HG02571 (cell line): ENCODE data around the gene MTPN.

Source experiments
- ATAC-seq: cut with Tn5 transposase; IDR thresholded peaks from one replicate; pipeline ENCODE4 v1.9.1; 2021; ENCODE audit warnings: mild to moderate bottlenecking, moderate library complexity; ENCODE audit not compliant: unreplicated experiment

Gene MTPN

DNA sequence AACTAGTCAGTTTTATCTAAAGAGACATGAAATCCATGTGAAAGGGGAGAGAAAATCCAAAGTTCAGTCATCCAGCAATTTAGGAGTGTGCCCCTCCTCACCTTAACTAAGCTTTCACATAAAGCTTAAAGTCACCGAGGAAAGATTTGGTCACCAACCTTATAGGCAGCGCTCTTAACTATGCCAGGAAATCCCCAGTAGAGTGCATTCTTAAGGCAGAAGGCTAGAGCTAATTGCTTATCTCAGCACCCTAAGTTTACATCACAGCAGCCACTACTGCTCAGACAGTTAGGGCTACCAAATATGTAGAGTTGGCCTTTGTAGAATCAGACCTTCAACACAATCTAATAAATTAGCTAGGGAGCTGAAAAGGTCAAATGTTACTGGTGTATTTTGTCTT, 47.9 kb downstream of the MTPN start:
- no peak for ATAC-seq

DNA sequence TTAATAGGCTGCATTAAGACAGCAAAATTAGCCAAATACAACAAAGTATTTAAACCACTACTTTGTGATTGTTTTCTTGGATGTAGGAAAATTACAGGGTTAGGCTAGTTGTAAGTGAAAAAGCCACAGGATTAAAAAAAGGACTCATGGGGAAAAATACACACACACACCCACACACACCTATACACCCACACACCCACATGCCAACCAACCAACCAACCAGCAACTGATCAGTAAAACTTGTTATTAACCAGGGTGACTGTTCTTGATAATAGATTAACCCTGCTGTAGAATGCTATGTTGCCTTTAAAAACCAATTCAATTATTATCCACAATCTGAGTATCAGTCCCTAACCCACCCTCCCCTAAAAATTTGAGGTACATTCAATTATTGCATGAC, 49.0 kb downstream of the MTPN start:
- no peak for ATAC-seq

DNA sequence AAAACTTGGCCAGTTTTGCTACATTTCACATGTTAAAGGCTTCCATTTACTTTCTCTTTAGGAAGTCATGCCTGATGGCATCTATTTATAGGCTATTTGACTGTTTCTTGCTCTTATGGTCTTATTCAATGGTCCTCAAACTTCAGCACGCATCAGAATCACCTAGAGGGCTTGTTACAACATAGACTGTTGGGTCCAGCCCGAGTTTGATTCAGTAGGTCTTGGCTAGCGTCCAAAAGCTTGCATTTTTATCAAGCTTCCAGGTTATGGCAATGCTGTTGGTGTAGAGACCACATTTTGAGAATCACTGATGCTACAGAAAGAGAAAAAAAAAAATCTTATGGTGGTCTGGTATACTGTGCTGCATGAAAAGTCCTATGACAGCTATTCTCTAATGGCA, 51.9 kb downstream of the MTPN start:
- no peak for ATAC-seq

DNA sequence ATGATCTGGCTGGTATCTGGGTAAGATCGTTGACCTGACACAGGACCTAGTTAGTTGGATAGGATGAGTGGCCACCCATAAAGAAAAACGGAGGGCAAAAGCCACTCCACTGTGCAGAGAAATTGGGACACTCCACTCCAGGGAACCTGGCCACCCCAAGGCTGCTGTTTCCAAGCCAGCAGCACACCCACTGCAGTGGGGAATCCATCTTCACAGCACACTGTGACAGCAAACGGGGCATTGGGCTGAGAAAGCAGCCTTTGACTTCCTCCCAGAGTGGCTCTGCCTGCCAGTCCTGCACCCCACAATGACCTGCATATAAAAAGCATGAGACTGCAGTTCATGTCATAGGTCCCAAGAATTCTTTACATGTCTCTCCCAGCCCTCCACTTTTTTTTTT, 52.9 kb downstream of the MTPN start:
- ATAC-seq, result no peak

DNA sequence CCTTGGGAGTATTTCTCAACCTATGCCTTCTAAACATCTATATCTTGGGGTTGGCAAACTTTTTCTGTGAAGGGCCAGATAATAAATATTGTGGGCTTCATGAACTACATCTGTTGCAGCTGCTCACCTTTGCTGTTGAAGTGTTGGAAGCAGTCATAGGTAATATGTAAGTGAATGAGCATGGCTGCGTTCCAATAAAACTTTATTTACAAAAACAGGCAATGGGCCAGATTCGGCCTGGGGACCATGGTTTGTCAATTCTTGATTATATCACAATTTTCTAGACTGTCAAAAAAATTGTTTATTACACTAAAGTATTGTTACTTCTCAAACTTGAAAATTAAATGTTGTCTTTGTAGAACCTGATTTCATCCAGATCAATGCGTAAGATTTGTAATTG, 54.9 kb downstream of the MTPN start:
- no peak for ATAC-seq

DNA sequence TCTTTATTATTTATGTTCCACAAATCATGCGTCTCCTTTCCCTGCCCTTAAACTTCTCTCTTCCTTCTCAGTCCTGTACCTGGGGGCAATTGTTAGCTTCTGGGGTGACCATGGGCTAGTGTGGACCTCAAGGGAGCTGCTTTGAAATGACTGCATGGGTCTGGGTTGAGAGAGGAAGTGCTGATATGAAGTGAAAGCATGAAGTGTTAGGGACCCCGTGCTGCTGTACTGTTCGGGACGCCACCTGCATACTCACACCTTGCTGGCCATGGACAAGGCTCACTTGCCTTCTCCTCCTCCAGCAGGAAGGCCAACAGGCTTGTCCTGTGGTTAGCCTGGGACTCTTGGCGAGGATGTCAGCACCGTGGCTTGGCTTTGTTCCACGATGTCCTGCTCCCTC, 56.7 kb downstream of the MTPN start:
- ATAC-seq, result no peak

DNA sequence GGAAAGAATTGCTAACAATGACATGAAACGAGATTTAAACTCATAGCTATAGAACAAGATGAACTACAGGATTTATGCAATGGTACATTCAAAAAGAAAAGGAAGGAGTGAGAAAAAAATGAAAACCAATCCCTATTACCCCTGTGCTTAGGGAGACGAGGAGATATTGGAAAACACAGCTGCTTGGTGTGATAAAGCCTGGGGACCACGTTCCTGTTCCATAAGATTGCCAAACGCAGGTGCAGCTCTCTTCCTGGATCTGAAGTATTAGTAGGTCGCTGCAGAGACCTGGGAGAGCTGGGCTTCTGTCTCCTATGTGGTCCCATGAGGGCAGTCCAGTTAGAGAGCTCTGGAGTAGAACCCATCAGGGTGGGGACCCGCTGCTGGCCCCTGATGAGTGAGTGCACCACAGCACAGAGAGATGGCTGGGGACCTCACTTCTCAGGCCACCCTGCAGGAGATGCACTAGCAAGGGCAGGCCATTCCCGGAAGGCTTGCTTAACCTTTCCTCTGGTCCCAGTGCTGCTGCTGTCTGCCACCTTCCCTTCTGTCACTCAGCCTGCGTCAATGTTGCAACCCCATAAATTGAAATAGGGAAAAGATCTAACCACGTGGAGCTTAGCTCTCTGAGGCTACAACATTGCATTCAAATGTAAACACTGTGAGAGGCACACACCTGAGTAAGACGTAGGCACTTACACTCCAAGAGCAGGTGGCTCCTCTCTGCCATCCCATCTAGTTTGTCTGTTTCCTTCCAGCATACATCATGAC, 57.9 kb downstream of the MTPN start:
- no peak for ATAC-seq

DNA sequence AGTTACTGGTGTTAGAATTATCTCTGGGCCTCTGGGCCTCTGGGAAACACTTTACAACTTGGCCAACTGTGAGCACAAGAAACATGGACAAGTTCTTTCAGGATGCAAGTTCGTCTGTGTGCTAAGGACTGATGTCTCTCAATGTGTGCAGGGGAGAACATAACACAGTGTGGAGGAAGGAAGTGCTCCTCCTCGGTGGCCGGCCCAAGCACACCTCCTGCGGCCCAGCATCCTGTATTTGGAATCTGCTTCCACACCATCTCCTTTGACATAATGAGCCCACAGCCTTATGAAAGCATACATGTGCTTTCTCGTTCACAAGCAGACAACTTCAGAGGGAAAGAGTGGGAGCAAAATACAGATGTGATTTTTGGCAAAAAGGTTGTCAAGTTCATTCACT, 59.0 kb downstream of the MTPN start:
- no peak for ATAC-seq

DNA sequence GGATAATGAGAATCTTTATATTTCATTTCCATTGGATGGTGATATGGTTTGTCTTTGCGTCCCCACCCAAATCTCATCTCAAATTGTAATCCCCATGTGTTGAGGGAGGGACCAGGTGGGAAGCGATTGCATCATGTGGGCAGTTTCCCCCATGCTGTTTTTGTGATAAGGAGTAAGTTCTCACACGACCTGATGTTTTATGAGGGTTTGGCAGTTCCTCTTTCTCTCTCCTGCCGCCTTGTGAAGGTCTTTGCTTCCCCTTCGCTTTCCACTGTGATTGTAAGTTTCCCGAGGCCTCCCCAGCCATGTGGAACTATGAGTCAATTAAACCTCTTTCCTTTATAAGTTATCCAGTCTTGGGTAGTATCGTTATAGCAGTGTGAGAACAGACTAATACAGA, 59.4 kb downstream of the MTPN start:
- ATAC-seq, result no peak

DNA sequence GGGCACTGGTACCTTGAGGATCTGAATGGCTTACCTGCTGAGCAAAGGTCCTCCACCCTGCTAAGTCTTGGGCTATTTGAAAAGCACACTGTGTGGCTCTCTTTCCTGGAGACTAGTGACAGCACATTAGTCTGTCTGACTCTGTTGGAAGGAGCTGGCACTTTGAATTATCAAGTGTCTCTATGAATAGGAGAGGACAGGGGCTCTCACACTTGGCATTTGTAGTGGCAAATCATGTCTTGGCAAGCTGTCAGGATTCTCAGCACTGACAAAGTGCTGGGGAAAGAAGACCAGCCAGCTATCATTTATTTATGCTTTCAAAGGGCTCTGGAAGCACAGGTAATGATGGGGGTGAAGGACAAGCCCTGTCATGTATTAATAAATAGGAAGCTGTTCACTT, 62.8 kb downstream of the MTPN start:
- no peak for ATAC-seq

DNA sequence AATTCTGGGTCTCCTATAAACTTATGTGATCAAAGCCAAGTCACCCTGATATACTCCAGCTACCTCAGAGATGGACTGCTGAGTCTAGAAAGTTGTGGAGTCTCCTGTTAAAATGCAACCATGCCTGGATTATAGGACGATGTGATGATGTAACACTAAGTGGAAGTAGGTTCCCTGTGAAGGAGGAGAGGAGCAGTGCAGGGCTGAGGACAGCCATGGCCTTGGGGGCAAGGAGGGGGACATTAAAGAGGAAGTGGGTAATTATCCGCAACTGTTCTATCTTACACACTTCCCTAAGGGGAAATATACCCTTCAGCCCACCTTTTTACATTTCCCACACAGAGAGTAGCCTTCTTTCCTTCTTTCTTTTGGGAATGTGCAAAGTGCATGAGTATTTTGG, 63.8 kb downstream of the MTPN start:
- no peak for ATAC-seq

DNA sequence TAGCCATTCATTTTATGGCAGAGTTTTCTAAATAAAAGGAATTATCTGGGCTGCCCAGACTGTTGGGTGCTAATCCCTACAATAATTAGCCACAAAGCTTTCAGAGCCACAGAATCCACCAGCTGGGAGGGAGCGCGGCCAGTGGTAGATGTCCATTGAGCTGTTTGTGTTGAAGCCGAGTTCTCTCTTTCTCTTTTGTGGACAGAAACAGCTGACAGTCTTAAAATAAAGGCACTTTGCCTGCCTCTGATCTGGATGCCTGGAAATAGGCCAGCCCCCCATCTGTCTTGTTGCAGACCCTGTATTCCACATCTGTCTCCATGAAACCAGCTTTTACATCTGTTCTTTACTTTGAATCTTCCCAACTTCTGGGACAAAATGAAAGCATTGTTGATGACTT, 66.1 kb downstream of the MTPN start:
- no peak for ATAC-seq

DNA sequence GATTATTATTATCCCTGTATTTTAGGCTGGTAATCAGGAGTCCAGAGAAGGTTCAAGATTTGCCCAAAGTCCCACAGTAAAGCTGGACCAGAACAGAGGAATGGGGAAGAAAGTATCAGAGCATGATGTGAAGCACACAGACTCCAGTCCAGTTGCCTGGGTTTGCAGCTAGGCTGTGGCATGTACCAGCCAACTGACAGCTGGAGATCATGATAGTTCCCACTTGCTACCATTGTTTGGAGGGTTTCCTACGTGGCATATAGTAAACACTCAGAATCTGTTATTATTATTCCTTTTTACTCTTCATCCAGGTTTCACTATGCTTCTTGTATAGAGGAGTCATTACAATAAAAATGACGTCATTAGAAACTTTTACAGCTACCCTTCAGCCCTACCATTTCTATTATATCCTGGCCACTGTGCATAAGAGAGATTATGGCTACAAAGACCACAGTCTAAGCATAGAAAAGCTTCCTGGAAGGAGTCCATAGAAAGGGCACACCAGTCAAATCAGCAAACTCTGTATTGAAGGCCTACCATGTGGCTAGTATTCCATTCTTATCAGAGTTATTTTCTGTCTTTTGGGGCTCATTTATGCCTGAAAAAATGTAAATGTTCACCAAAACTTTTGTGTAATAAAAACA, 66.6 kb downstream of the MTPN start:
- no peak for ATAC-seq

DNA sequence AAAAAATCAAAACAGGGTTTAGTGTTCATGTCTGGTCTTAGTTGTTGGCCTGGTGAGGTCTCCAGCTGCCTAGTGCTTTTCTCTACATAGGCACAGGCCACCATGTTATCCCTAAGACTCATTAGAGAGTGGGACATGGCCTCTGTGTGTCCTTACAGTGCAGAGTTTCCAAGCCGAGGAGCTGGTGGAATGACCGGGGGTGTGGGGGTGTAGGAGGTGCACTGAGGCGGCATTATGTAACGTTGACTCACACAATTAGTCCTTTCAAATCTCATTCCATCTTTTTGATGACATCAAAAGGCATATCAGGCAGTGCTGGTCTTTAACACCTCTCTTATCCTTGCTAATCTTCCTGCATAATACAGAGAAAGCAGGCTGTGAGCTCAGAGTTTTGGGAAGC, 71.3 kb downstream of the MTPN start:
- no peak for ATAC-seq

DNA sequence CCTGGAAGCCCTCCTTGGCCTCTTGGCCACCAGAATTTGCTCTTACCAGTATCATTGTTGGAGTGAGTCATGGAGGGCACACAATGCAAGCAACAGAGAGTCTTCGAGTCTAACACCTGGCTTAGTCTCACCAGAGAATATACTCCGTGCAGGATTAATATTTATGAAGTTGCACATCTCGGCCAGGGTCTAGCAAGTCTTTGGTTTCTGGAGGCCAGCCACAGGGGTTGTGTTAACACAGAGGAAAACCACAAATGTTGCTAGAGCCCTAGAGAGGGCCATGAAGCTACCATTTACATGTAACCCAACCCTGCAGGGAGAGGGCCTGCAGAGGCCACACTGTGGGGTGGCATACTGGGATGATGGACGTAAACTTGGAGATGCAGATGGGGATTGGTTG, 71.8 kb downstream of the MTPN start:
- ATAC-seq, result no peak

DNA sequence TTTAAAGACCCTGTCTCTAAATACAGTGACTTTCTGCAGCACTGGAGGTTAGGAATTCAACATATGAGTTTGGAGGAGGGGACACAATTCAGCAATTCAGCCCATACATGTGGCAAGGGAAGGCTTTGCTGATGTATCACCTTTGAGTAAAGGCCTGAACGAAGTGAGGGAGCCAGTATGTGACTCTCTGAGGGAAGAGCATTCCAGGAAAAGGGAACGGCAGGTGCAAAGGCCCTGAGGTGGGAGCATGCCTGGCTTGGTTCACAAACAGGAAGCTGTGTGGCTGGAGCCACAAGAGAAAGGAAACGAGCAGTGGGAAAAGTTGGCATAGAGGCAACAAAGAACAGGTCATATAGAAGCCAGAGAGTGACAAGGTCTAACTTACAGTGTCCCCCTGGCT, 72.9 kb downstream of the MTPN start:
- ATAC-seq, result no peak

DNA sequence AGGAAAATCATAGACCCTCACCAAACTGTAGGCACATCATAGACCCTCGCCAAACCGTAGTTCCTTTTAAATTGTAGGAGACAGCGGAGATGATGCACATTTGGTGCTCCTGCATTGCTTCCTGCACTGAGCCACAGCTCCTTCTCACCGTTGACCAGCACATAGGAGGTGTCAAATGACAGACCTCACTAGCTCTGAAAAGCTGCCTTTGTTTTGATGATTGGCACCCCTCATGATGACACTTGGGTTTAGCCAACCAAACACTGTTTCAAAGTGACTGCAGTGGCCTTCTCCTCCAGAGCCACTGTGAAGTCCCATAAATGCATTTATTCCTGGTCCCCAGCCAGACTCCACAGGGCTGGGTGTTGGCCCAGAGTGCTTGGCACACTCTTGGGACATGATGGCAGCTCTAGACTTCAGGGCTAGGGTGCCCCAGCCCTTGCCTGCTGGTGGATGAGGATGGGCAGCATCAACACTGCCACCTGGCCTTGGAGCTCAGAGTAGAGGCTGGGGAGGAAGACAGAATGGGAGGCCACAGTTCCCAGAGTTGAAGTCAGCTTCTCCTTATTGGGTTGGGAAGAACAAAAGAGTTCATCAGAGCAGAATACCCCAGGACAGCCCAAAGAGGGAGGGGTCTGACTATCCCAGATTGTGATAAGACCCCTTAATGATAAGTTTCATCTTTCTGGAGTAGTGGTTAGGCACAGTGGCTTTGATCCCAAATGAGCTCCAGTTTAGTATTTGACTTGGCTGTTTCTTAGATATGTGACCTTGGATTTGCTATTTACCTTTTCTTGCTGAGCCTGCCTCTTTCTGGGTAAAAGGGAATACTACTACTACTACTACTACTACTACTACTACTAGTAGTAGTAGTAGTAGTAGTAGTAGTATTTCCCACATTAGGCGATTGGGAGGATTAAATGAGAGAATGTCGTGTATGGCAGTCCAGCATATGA, 75.3 kb downstream of the MTPN start:
- ATAC-seq, result no peak

DNA sequence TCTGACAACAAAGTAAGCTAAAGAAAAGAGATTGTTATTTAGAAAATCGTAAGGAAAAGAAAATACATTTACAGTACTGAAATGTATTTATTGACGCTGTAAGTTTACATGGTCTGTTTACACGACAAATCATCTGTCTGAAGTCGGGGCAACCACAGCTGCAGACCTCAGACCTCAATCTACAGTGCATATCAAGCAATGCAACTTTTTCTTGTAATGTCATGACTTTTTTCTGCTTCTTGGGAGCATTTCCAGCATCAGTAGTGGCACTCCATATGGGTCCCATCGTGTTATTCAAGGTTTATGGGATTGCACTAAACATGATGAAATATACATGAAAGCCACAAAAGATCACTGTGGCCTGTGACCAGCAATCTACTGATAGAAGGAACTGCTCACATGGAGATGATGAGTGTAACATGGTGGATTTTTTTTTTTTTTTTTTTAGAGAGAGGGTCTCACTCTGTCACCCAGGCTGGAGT, 77.1 kb downstream of the MTPN start:
- no peak for ATAC-seq

DNA sequence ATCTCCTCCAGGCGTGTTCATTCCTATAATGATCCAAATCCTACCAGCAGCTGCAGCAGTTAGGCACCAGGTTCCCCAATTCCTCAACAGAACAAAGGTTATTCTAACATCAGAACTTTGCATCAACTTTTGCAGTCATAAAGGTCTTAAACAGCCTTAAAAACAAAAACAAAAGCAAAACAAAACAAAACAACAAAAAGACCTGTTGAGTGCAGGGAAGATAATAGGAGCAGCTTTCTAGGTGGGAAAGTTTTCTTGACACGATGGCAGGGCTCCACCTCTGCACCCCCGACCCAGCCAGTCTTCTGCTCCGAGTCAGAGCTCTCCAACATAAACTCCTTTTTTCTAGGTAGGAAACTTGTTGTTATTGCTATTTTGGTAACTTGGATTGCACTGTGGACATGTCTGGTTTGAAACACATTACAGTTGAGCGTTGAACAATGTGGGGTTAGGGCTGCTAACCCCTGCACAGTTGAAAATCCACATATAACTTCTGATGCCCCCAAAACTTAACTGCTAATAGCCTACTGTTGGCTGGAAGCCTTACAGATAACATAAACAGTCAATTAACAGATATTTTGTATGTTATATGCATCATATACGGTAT, 77.6 kb downstream of the MTPN start:
- ATAC-seq, result no peak

DNA sequence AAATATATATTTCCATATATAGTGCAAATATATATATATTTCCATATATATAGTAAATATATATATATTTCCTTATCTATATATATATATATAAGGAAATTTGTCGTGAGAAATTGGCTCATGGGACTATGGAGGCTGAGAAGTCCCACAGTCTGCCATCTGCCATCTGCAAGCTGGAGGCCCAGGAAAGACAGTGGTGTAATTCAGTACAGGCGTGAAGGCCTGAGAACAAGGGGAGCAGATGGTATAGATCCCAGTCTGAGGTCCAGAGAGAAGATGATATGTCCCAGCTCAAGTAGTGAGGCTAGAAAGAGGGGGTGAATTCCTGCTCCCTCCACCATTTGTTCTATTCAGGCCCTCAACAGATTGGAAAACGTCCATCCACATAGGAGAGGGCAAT, 78.9 kb downstream of the MTPN start:
- no peak for ATAC-seq

DNA sequence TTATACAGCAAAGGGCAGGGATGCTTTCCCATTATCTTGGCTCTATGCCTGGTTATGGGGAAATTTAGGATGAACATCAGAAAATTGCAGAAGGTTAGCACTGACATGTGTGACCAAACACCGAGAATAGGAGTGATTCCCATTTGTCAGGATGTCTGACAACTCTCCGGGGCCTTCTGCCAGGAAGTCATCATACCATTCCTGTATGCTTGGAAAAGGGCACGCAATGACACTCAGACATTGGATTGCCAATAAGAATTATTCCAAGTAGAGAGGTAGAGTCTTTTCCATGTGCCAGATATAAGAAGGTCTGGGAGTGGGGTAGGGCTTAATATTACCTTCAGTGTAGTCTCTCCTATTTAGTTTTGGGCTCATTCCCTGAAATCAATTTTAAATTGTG, 82.3 kb downstream of the MTPN start:
- no peak for ATAC-seq
